Measurements from ENCODE around the gene IKZF5.

Gene IKZF5

DNA sequence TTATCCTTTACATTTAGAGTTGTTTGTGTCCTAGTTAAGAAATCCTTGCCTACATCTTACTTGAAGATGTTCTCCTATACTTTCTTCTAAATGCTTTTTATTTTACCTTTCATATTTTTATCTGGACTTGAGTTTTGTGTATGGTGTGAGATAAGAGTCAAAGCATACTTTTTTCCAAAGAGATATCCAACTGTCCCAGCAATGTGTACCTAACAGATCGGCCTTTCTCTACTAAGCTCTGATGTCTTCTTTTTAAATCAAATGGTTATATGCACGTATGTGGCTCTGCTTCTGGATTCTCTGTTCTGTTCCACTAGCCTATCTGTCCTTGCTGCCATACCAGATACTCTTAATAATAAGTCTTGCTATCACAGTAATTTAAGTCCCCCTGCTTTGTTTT lies 7.2 kb downstream of the IKZF5 start:
- H3K27me3 ChIP-seq (replicated peaks) = no peaks in the 10 kb centered on the region
- peaks cover 3% of the 10 kb centered on the region for H3K36me3 ChIP-seq (replicated peaks)
- TF ChIP-seq, protein P1, sequence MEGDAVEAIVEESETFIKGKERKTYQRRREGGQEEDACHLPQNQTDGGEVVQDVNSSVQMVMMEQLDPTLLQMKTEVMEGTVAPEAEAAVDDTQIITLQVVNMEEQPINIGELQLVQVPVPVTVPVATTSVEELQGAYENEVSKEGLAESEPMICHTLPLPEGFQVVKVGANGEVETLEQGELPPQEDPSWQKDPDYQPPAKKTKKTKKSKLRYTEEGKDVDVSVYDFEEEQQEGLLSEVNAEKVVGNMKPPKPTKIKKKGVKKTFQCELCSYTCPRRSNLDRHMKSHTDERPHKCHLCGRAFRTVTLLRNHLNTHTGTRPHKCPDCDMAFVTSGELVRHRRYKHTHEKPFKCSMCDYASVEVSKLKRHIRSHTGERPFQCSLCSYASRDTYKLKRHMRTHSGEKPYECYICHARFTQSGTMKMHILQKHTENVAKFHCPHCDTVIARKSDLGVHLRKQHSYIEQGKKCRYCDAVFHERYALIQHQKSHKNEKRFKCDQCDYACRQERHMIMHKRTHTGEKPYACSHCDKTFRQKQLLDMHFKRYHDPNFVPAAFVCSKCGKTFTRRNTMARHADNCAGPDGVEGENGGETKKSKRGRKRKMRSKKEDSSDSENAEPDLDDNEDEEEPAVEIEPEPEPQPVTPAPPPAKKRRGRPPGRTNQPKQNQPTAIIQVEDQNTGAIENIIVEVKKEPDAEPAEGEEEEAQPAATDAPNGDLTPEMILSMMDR (IDR thresholded peaks at IDR 0.05; ENCODE audit: low read depth, low read length, missing control alignments) = no peak
- no peak for DNase-seq
- no peak overlapping the region for H3K4me3 ChIP-seq (ENCODE audit: low read depth, low read length)
- no peak overlapping the region for H3K27ac ChIP-seq
- in situ Hi-C loops (cut with HindIII; ENCODE audit: low pct_ligation_motif_present, low sequenced_read_pairs) = no loop called here

DNA sequence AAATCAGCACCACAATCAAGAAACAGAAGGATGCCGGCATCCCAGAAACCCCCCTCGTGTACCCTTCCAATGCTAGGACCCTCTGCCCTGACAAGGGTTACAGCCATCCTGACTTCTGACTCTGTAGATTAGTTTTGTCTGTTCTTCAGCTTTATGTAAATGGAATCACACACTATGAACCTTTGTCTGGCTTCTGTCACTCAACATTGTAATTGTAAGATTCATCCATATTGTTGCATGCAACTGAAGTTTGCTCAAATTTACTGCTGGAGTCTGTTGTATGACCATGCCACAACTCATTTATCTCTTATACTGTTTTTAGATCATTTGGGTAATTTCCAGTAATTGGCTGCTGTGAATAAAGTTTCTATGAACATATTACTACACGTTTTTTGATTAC lies 8.4 kb downstream of the IKZF5 start:
- Histone ChIP-seq H3K27me3 (replicated peaks) (no peaks in the 10 kb centered on the region), H3K27ac (no peak overlapping the region), H3K4me3 (ENCODE audit: low read depth, low read length) (no peak overlapping the region), H3K36me3 (replicated peaks) (peaks cover 9% of the 10 kb centered on the region)
- no peak for DNase-seq
- TF ChIP-seq, protein P1 (IDR thresholded peaks at IDR 0.05; ENCODE audit: low read depth, low read length, missing control alignments) = no peak
- in situ Hi-C loops (cut with HindIII; ENCODE audit: low pct_ligation_motif_present, low sequenced_read_pairs) = no loop called here

DNA sequence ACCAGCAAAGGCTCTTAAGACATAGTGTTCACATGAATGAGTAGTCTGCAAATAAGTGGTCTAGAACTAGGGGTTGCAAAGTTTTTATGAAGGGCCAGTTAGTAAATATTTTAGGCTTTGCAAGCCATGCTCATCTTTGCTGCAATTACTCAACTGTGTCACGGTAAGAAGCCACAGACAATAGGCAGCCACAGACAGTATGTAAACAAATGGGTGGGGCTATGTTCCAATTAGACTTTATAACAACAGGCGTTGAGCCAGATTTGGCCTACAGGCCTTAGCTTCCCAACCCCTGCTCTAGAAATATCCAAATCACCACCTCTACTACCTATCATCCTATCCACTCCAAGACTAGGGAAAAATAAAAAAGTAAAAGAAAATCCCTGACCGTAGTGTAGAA lies 9.2 kb downstream of the IKZF5 start:
- H3K36me3 ChIP-seq (replicated peaks) = peaks cover 9% of the 10 kb centered on the region
- DNase-seq = no peak
- H3K27ac ChIP-seq = no peak overlapping the region
- H3K4me3 ChIP-seq (ENCODE audit: low read depth, low read length) = no peak overlapping the region
- H3K27me3 ChIP-seq (replicated peaks) = no peaks in the 10 kb centered on the region
- in situ Hi-C loops (cut with HindIII; ENCODE audit: low pct_ligation_motif_present, low sequenced_read_pairs) = no loop called here
- TF ChIP-seq, protein P1 (IDR thresholded peaks at IDR 0.05; ENCODE audit: low read depth, low read length, missing control alignments) = no peak

DNA sequence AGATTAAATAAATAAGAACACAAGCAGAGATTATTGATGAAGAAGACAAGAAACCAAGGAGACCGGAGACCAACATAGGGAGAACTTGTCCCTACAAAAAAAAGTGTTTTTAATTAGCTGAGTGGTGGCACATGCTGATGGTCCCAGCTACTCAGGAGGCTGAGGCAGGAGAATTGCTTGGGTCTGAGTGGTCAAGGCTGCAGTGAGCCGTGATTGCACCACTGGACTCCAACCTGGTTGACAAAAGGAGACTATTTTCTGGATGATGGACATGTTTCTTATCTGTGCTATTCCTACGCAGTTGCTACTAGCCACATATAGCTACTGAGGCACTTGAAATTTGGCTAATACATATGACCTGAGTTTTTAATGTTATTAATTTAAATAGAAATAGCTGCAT lies 9.7 kb downstream of the IKZF5 start:
- in situ Hi-C loops (cut with HindIII; ENCODE audit: low pct_ligation_motif_present, low sequenced_read_pairs) = no loop called here
- Histone ChIP-seq H3K4me3 (ENCODE audit: low read depth, low read length) (no peak overlapping the region), H3K36me3 (replicated peaks) (peaks cover 9% of the 10 kb centered on the region), H3K27ac (no peak overlapping the region), H3K27me3 (replicated peaks) (no peaks in the 10 kb centered on the region)
- TF ChIP-seq, protein P1 (IDR thresholded peaks at IDR 0.05; ENCODE audit: low read depth, low read length, missing control alignments) = no peak
- DNase-seq = no peak

DNA sequence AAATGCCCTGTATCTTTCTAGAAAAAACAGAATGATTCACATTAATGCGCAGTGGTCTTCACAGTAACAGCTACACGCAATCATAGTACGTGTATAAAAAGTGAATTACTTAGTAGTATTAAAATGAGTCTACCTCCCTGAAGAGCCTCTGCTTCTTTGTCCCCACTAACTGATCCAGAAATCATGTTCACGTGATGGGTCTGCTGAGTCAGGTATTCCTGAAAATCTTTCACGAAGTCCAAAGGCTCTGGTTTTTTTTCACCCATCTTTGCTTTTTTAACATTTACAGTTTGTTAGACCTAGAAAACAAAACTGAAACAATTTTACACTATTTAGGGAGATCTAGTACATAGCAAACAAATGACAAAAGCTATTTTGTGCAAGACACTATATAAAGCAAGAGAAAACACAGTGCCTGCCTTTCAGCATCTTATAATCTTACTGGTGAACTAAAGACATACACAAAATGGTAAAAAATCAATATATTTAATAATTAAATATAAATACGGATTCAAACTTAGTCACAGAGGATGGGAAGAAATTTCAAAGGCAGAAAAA lies 10.2 kb downstream of the IKZF5 start:
- H3K27ac ChIP-seq = no peak overlapping the region
- no peak overlapping the region for H3K4me3 ChIP-seq (ENCODE audit: low read depth, low read length)
- no peaks in the 10 kb centered on the region for H3K27me3 ChIP-seq (replicated peaks)
- TF ChIP-seq, protein P1 (IDR thresholded peaks at IDR 0.05; ENCODE audit: low read depth, low read length, missing control alignments) = no peak
- peaks cover 9% of the 10 kb centered on the region for H3K36me3 ChIP-seq (replicated peaks)
- in situ Hi-C loops (cut with HindIII; ENCODE audit: low pct_ligation_motif_present, low sequenced_read_pairs) = no loop called here
- no peak for DNase-seq

DNA sequence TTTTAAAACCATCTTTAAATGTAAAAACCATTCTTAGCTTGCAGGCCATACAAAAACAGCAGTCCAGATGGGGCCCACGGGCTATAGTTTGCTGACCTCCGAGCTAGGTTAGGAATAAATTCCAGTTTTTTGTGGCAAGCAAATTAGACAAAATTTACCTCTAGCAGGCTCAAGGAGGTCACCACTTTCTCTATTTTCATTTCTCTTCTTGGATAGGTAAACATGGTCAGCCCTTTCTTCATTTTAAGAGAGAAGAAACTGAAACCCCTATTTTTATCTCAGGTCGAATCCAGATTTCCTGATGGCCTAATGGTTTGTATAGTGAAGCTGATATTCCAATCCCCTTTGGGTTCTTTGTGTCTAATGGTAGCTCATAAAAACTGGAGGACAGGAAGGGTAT lies 10.7 kb downstream of the IKZF5 start:
- in situ Hi-C loops (cut with HindIII; ENCODE audit: low pct_ligation_motif_present, low sequenced_read_pairs) = no loop called here
- peaks cover 9% of the 10 kb centered on the region for H3K36me3 ChIP-seq (replicated peaks)
- DNase-seq = no peak

More for the DNA sequence above, 10.7 kb downstream of the IKZF5 start:
- no peak overlapping the region for H3K4me3 ChIP-seq (ENCODE audit: low read depth, low read length)
- H3K27ac ChIP-seq = no peak overlapping the region
- H3K27me3 ChIP-seq (replicated peaks) = no peaks in the 10 kb centered on the region
- TF ChIP-seq, protein P1 (IDR thresholded peaks at IDR 0.05; ENCODE audit: low read depth, low read length, missing control alignments) = no peak
